HG03135 (cell line): ENCODE data around the gene APOO.

Experiments used
- ATAC-seq: cut with Tn5 transposase; IDR thresholded peaks from one replicate; pipeline ENCODE4 v1.9.1; 2021; ENCODE audit warnings: mild to moderate bottlenecking, moderate library complexity; ENCODE audit not compliant: unreplicated experiment

APOO gene

GRCh38 chrX:23788521-23788920, 119.2 kb downstream of the APOO start:
- peak; percentile 72 for ATAC-seq

DNA sequence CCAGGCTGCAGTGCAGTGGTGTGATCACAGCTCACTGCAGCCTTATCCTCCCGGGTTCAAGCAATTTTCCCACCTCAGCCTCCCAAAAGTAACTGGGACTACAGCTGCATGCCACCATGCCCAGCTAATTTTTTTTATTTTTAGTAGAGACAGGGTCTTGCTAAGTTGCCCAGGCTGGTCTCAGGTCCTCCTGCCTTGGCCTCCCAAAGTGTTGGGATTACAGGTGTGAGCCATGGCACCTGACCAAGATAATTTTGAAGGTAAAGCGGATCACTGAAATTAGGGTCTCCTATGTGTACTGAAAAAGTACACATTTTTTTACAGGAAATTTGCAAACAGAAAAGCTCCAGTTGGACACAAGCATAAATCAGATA, 120.0 kb downstream of the APOO start:
- ATAC-seq: no peak

DNA sequence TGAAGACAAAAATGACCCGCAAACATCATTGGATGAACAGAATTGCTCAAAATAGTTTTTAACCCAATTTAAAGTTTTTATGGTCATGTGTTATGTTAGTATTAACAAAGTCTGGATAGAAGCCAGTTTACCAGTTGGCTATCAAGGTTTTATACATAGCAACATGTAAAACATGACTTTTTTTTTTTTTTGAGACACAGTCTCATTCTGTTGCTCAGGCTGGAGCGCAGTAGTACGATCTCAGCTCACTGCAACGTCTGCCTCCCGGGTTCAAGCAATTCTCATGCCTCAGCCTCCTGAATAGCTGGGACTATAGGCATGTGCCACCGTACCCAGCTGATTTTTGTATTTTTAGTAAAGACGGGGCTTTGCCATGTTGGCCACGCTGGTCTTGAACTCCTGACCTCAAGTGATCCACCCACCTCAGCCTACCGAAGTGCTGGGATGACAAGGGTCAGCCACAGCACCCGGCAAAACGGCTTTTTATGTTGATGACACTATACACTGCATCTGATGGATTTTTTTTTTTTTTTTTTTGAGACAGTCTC, 121.4 kb downstream of the APOO start:
- ATAC-seq: no peak

- ATAC-seq: no peak
Measured at GRCh38 chrX:23785580-23785979, 122.2 kb downstream of the APOO start.

DNA sequence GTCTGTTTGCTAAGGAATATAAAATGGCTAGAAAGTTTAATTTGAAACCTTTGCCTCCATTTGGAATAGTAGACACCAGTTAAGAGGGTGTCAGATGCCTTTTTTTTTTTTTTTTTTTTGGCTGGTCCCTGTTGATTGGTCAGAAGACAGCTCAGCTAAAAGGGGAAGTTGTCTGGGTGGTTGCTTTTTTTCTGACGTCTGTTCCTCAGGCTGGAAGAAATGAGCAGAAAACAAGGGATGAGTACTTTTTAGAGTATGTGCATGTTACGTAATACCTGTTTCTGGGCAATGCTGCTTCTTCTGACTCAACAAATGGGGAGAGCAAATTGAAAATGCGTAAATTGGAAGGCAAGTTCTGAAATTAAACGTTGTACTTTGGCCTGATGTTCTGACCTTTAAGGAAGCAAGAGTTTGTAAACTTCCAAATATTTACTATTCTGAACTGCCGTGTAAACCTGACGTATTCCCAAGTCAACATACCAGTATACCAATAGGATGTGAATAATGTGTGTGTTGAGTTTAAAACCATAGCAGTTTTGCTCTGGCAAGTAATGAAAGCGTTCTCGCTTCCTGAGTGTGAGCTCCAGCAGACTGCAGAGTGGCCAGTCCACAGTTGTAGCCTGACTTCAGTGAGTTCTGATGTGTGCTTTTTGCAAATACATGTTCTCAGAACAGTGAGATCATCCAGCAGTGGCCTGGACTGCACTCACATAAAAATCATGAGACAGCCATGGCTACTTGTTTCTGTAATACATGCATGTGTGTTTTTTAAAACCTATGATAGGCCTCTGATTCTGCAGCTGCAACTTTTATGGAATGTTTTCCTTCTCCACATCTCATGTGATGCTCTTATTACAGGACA, 123.0 kb downstream of the APOO start:
- ATAC-seq: no peak

GRCh38 chrX:23783589-23784469, 123.9 kb downstream of the APOO start:
- ATAC-seq: no peak
